Measurements from ENCODE around the gene FAM98C. TPM values are rescaled to one million over a fixed set of nuclear protein-coding genes. Genes with fewer than 3 reads are reported as not detected.

Gene FAM98C
- 10 to 100 TPM; 19.9 to 59.5 TPM for total RNA-seq

DNA sequence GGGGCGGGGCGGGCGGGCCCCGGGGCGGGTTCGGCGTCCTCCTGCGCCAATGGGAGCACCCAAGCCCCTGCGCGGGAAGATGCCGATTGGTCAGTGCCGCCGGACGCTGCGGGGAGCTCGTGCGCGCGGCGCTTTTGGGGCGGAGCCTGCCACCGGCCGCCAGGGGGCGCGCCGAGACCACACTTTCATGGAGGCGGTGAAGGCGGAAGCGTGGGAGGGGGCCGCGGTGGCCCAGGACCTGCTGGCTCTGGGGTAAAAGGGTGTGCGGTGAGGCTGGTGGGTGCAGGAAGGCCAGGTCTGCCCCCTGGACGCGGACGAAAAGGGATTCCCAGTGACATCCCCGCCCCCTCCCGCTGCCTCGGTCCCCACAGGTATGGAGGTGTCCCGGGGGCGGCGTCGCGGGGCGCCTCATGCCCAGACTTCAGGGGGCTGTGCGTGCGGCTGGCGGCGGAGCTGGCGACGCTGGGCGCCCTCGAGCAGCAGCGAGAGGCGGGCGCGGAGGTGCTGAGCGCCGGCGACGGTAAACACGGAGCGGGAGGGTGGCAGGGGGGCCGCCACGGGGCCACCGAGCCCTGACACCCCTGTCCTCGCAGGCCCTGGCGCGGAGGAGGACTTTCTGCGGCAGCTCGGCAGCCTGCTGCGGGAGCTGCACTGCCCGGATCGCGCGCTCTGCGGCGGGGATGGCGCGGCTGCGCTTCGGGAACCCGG, at the start of gene FAM98C:
FAM98C (plus strand) TSS at position 127 of the 708 bp plus-strand sequence; CDS start at position 188, 61 bp downstream.
- WGBS, result under 1% methylated on average over 69 of the region's 82 CpGs
- peak; percentile 88 for TF ChIP-seq POLR2AphosphoS5 (IDR thresholded peaks at IDR 0.05)
- peak; percentile 46 for TF ChIP-seq POLR2A (IDR thresholded peaks at IDR 0.05)
- TF ChIP-seq CTCF (IDR thresholded peaks at IDR 0.05), result peak; percentile 94 to 100 (median 100)
- Histone ChIP-seq H3K27me3 (replicated peaks; ENCODE audit: insufficient read depth) (peaks cover 8% of the 10 kb centered on the region), H3K36me3 (no peaks in the 10 kb centered on the region), H3K4me3 (peak within 1 kb of the TSS; percentile 83 to 86), H3K9me3 (no peaks in the 10 kb centered on the region), H3K27ac (peak within 1 kb of the TSS; percentile 83 to 85), H3K4me1 (replicated peaks) (no peaks in the 10 kb centered on the region)
- DNase-seq (ENCODE audit: low spot score), result peak; percentile 96
- intact Hi-C loops (cut with DNase I), result loop anchor here (5.0 to 10.0 kb wide), 4 partner anchors 214 to 532 kb away; partner anchors contain the start of genes EIF3K, MAP4K1, MRPS12 and SARS2

DNA sequence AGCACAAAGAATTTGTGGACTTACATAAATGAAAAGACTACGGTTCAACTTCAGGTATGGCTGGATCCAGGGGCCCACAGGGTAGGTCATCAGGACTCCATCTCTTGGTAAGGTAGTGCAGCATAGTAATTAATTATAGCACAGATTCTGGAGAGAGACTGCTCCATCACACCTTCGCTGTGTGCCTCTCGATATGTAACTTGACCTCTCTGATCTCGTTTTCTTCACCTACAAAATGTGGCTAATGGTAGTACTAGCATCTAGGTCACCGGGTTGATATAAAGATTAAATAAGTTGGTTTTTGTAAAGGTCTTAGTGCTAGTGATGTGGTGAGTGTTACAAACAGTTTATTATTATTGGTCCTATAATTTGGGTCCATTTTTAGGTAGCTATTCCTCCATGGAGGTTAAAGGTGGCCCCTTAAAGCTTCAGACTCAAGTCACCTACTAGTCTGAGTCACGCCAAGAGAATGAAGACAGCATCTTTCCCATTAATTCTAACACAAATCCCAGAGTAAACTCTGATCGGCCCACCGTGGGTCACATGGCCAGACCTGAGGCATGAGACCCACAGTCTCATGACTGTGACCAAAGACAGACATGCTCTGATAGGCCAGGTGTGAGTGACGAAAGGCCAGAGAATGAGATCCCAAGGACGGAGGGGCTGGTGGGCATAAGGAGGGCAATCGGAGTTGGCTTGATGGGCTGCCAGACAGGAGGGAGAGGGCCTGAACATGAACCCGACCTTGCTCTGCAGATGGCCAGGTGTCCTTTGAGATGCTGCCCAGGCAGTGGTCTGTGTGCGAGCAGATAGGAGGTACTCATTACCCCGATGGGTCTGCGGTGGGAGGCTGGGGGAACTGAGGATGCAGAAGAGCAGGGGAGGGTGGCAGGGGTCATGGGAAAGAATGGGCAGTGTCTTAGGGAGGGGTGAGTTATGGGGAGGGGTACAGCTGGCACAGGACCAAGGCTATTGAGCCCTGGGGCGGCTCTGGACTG, 46.9 kb upstream of the FAM98C start:
- WGBS, result 78% methylated on average over 16 of the region's 16 CpGs
- H3K36me3 ChIP-seq, result no peaks in the 10 kb centered on the region
- TF ChIP-seq POLR2AphosphoS5 (IDR thresholded peaks at IDR 0.05), result no peak
- no peak for TF ChIP-seq POLR2A (IDR thresholded peaks at IDR 0.05)
- TF ChIP-seq CTCF (IDR thresholded peaks at IDR 0.05), result no peak
- intact Hi-C loops (cut with DNase I), result no loop called here
- DNase-seq (ENCODE audit: low spot score), result no peak
- H3K9me3 ChIP-seq, result no peaks in the 10 kb centered on the region
- H3K4me1 ChIP-seq (replicated peaks), result no peaks in the 10 kb centered on the region
- no peak overlapping the region for H3K27ac ChIP-seq
- H3K27me3 ChIP-seq (replicated peaks; ENCODE audit: insufficient read depth), result peaks cover 3% of the 10 kb centered on the region
- H3K4me3 ChIP-seq, result no peak overlapping the region

GRCh38 chr19:38358071-38358470, 44.8 kb upstream of the FAM98C start:
- H3K27ac ChIP-seq, result no peak overlapping the region
- H3K4me1 ChIP-seq (replicated peaks), result no peaks in the 10 kb centered on the region
- intact Hi-C loops (cut with DNase I), result no loop called here
- DNase-seq (ENCODE audit: low spot score), result no peak
- H3K27me3 ChIP-seq (replicated peaks; ENCODE audit: insufficient read depth), result peaks cover 3% of the 10 kb centered on the region
- H3K9me3 ChIP-seq, result no peaks in the 10 kb centered on the region
- no peak overlapping the region for H3K4me3 ChIP-seq
- TF ChIP-seq CTCF (IDR thresholded peaks at IDR 0.05) (no peak), POLR2AphosphoS5 (IDR thresholded peaks at IDR 0.05) (no peak), POLR2A (IDR thresholded peaks at IDR 0.05) (no peak)
- WGBS, result 32% methylated on average over 5 of the region's 5 CpGs
- no peaks in the 10 kb centered on the region for H3K36me3 ChIP-seq

DNA sequence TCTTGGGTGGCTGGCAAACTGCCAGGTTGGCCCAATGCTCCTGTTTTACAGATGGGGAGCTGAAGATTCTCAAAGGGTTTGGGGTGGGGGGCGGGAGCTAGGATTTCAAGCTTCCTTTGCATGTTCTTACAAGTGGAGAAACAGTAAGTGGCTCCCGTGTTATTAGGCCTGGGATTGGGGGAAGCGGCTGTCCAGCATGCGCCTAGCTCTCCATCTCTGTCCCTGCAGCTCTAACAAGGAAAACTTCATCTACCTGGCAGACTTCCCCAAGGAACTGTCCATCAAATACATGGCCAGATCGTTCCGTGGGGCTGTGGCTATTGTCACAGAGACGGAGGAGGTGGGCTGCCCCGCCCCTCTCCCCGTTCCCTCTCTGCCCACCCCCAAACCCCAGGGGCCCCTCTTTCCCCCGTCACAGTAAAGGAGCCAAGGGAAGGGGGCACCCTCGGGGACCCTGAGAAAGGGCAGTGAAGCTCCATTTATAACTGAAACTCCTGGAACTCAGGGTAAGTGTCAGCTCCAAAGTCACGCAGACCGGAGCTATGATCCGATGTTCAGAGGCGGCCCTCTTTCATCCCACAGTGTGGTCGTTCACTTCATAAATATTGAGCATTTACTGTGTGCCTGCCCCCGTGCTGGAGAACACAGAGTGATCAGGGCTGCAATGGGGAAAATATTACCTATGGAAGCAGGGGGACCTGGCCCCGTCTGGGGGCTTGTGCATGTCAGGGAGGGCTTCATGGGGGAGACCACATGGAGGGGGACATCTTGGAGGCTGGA, 43.5 kb upstream of the FAM98C start:
- H3K4me3 ChIP-seq, result no peak overlapping the region
- WGBS, result 42% methylated on average over 18 of the region's 18 CpGs
- TF ChIP-seq POLR2AphosphoS5 (IDR thresholded peaks at IDR 0.05) (no peak), POLR2A (IDR thresholded peaks at IDR 0.05) (no peak), CTCF (IDR thresholded peaks at IDR 0.05) (no peak)
- H3K4me1 ChIP-seq (replicated peaks), result no peaks in the 10 kb centered on the region
- no peak for DNase-seq (ENCODE audit: low spot score)
- H3K36me3 ChIP-seq, result no peaks in the 10 kb centered on the region
- intact Hi-C loops (cut with DNase I), result no loop called here
- H3K27me3 ChIP-seq (replicated peaks; ENCODE audit: insufficient read depth), result peaks cover 3% of the 10 kb centered on the region
- no peaks in the 10 kb centered on the region for H3K9me3 ChIP-seq
- no peak overlapping the region for H3K27ac ChIP-seq

All from prostate gland (tissue), 2 donors.